H1 (cell line): ENCODE measurements around the gene LRRC45. TPM values are rescaled to one million over a fixed set of nuclear protein-coding genes. Genes with fewer than 3 reads are reported as not detected.

Experiments
- CTCF ChIA-PET: fragments of 300-600 bp; sonication (Branson Sonifier 250); formaldehyde crosslinking; loops from one replicate; lab custom pipeline; 2021; ENCODE audit not compliant: partially characterized antibody; lab: Charles Lee
- POLR2A ChIA-PET: fragments of 300-600 bp; sonication (Branson Sonifier 250); formaldehyde crosslinking; loops from one replicate; lab custom pipeline; 2021; ENCODE audit warnings: inconsistent platforms; ENCODE audit not compliant: partially characterized antibody; lab: Charles Lee
- DNase-seq, 2 experiments: peaks; one replicate each; pipeline versions ENCODE4 v3.0.0 to v3.0.0-alpha.2; 2010 to 2022; ENCODE audit warnings: low spot score in 2 of 2, low read depth in 1 of 2, mixed read lengths in 1 of 2
- FAIRE-seq: peaks from 2 replicates; lab custom pipeline; 2011; peaks lifted over from hg19 to GRCh38; lab: Jason Lieb, UNC
- H2AFZ ChIP-seq: 2 replicates; pipeline ENCODE4 v1.8.1; 2012; ENCODE audit warnings: low read length, inconsistent platforms
- H2AK5ac ChIP-seq: 2 replicates; pipeline ENCODE4 v1.6.1; 2013; ENCODE audit warnings: low read depth, low read length
- H2BK120ac ChIP-seq: replicated peaks from 2 replicates; pipeline ENCODE3; 2013; ENCODE audit warnings: low read depth, low read length, inconsistent platforms
- H2BK12ac ChIP-seq: 2 replicates; pipeline ENCODE4 v1.6.1; 2013; ENCODE audit warnings: low read depth, low read length
- H2BK15ac ChIP-seq: 2 replicates; pipeline ENCODE4 v1.6.1; 2013; ENCODE audit warnings: low read length
- H2BK20ac ChIP-seq: 2 replicates; pipeline ENCODE4 v1.6.1; 2013; ENCODE audit warnings: low read length
- H2BK5ac ChIP-seq: 2 replicates; pipeline ENCODE4 v1.6.1; 2013; ENCODE audit warnings: low read depth, low read length
- H3K14ac ChIP-seq: 2 replicates; pipeline ENCODE4 v1.6.1; 2013; ENCODE audit warnings: inconsistent platforms; ENCODE audit not compliant: insufficient read length
- H3K18ac ChIP-seq: 2 replicates; pipeline ENCODE4 v1.6.1; 2013; ENCODE audit warnings: low read length; ENCODE audit errors: extremely low read depth
- H3K23ac ChIP-seq: 2 replicates; pipeline ENCODE4 v1.6.1; 2013; ENCODE audit warnings: inconsistent platforms; ENCODE audit not compliant: insufficient read length
- H3K23me2 ChIP-seq: 2 replicates; pipeline ENCODE4 v1.6.1; 2013; ENCODE audit warnings: low read depth, low read length
- H3K27ac ChIP-seq: 2 replicates; pipeline ENCODE4 v1.6.1; 2011; ENCODE audit warnings: low read depth, low read length, inconsistent platforms
- H3K27me3 ChIP-seq, 4 experiments: replicated peaks in 1 of 4; 1 replicate in 1 of 4; 2 replicates in 3 of 4; pipeline versions ENCODE4 v1.6.1 to v1.8.1; 2011 to 2013; ENCODE audit warnings: low read length in 3 of 4, mild to moderate bottlenecking in 3 of 4, inconsistent platforms in 2 of 4, mixed read lengths in 2 of 4, moderate library complexity in 1 of 4; ENCODE audit not compliant: control insufficient read depth in 3 of 4, insufficient read depth in 3 of 4; ENCODE audit errors: extremely low read depth in 1 of 4
- H3K36me3 ChIP-seq, 4 experiments: 2 replicates each; pipeline versions ENCODE4 v1.6.1 to v1.8.1; 2011 to 2013; ENCODE audit warnings: mild to moderate bottlenecking in 4 of 4, low read length in 3 of 4, moderate library complexity in 2 of 4, control low read depth in 1 of 4, inconsistent platforms in 1 of 4; ENCODE audit not compliant: insufficient read depth in 4 of 4, control insufficient read depth in 2 of 4
- H3K4ac ChIP-seq: replicated peaks from 2 replicates; pipeline ENCODE3; 2013; ENCODE audit warnings: low read length, low read depth, mixed read lengths, inconsistent platforms; ENCODE audit not compliant: insufficient read length
- H3K4me1 ChIP-seq, 4 experiments: replicated peaks in 1 of 4; 1 replicate in 1 of 4; 2 replicates in 3 of 4; pipeline versions ENCODE4 v1.6.1 to v1.8.1; 2011 to 2013; ENCODE audit warnings: low read length in 3 of 4, inconsistent platforms in 2 of 4, mixed read lengths in 1 of 4; ENCODE audit not compliant: insufficient read depth in 4 of 4, control insufficient read depth in 3 of 4
- H3K4me2 ChIP-seq, 2 experiments: 2 replicates each; pipeline versions ENCODE4 v1.6.1 to v1.8.1; 2011 to 2013; ENCODE audit warnings: low read depth in 2 of 2, low read length in 2 of 2, control low read depth in 1 of 2, inconsistent platforms in 1 of 2, mild to moderate bottlenecking in 1 of 2; ENCODE audit not compliant: insufficient read depth in 1 of 2
- H3K4me3 ChIP-seq, 4 experiments: fragments of 200-600, 300-600 bp in 1 of 4; sonication (generic), shearing (Covaris generic), sonication (Bioruptor Twin) in 1 of 4; 2 replicates each; pipeline versions ENCODE4 v1.5.1 to v1.8.1; 2011 to 2016; ENCODE audit warnings: low read length in 4 of 4, low read depth in 3 of 4, control low read depth in 2 of 4, inconsistent platforms in 2 of 4, mild to moderate bottlenecking in 2 of 4, mixed read lengths in 1 of 4, moderate library complexity in 1 of 4; ENCODE audit not compliant: insufficient read depth in 2 of 4; ENCODE audit errors: extremely low read depth in 1 of 4
- H3K56ac ChIP-seq: replicated peaks from 2 replicates; pipeline ENCODE3; 2013; ENCODE audit warnings: low read depth, mild to moderate bottlenecking, mixed read lengths, low read length, inconsistent platforms; ENCODE audit not compliant: insufficient read length
- H3K79me1 ChIP-seq: 2 replicates; pipeline ENCODE4 v1.6.1; 2013; ENCODE audit warnings: low read depth, low read length, control low read depth
- H3K79me2 ChIP-seq, 2 experiments: 2 replicates each; pipeline versions ENCODE4 v1.6.1 to v1.8.1; 2012 to 2013; ENCODE audit warnings: low read length in 2 of 2, mild to moderate bottlenecking in 2 of 2, inconsistent platforms in 1 of 2; ENCODE audit not compliant: insufficient read depth in 2 of 2, control insufficient read depth in 1 of 2
- H3K9ac ChIP-seq, 4 experiments: replicated peaks in 1 of 4; 1 replicate in 1 of 4; 2 replicates in 3 of 4; pipeline versions ENCODE4 v1.6.1 to v1.8.1; 2011 to 2013; ENCODE audit warnings: low read depth in 3 of 4, low read length in 3 of 4, control low read depth in 2 of 4, mild to moderate bottlenecking in 2 of 4, moderate library complexity in 2 of 4, inconsistent platforms in 1 of 4; ENCODE audit errors: extremely low read depth in 1 of 4
- H3K9me3 ChIP-seq, 2 experiments: 2 replicates each; pipeline versions ENCODE4 v1.6.1 to v1.8.1; 2012 to 2013; ENCODE audit warnings: mild to moderate bottlenecking in 2 of 2, moderate library complexity in 2 of 2, control low read depth in 1 of 2, inconsistent platforms in 1 of 2, low read depth in 1 of 2, low read length in 1 of 2, mixed read lengths in 1 of 2; ENCODE audit not compliant: insufficient read depth in 2 of 2
- H4K20me1 ChIP-seq, 2 experiments: replicated peaks in 1 of 2; 2 replicates each; pipeline versions ENCODE3 to v1.8.1; 2011 to 2013; ENCODE audit warnings: inconsistent platforms in 2 of 2, low read length in 2 of 2, mild to moderate bottlenecking in 1 of 2; ENCODE audit not compliant: insufficient read depth in 2 of 2, control insufficient read depth in 1 of 2
- H4K5ac ChIP-seq: 2 replicates; pipeline ENCODE4 v1.6.1; 2013; ENCODE audit warnings: low read length, low read depth, mixed read lengths, inconsistent platforms; ENCODE audit not compliant: insufficient read length
- H4K8ac ChIP-seq: 2 replicates; pipeline ENCODE4 v1.8.0; 2013; ENCODE audit warnings: mild to moderate bottlenecking, moderate library complexity, low read length, inconsistent platforms; ENCODE audit not compliant: insufficient read depth; ENCODE audit errors: extremely low read depth
- H4K91ac ChIP-seq: replicated peaks from 2 replicates; pipeline ENCODE3; 2013; ENCODE audit warnings: low read length, mixed read lengths, inconsistent platforms; ENCODE audit not compliant: insufficient read length
- SAP30 ChIP-seq: fragments of 300-600 bp; sonication (generic); IDR thresholded peaks from 2 replicates; pipeline ENCODE4 v1.7.1; 2012; ENCODE audit warnings: low read length, moderate library complexity, mild to moderate bottlenecking, inconsistent platforms; ENCODE audit not compliant: insufficient read depth, insufficient replicate concordance
- WGBS, 2 experiments: shearing (Covaris generic) in 1 of 2; methylation state at CpG; one replicate each; pipeline versions ENCODE4 v1.1.6 to v1.1.7; 2013 to 2015; ENCODE audit warnings: low lambda C conversion rate in 2 of 2, mixed read lengths in 2 of 2, inconsistent platforms in 1 of 2, low coverage in 1 of 2, missing lambda C conversion rate in 1 of 2; ENCODE audit not compliant: insufficient replicate concordance in 2 of 2, insufficient coverage in 1 of 2, insufficient read length in 1 of 2; ENCODE audit errors: extremely low coverage in 1 of 2, missing lambda C conversion rate in 1 of 2; 5-methylcytosine and 5-hydroxymethylcytosine counted together
- polyA plus RNA-seq, 7 experiments: library from polyadenylated mRNA; depleted of rRNA in 3 of 7; stranded (reverse) in 5 of 7; unstranded in 2 of 7; fragments of >200 nt in 5 of 7; fragments of 200-250 nt in 2 of 7; gene quantifications; 1 replicate in 5 of 7; 2 replicates in 1 of 7; 4 replicates in 1 of 7; pipeline versions ENCODE4 v1.2.1 to v1.2.3, GENCODE V29; 2011 to 2013; ENCODE audit warnings: missing spikeins in 2 of 7, mixed read lengths in 2 of 7
- total RNA-seq: library from RNA; stranded (reverse); fragmentation: NEBNext Ultra II Directional; extraction: Animal tissue kit (Norgen Biotek cat#: 25700); gene quantifications from 2 replicates; pipeline ENCODE4 v1.2.1, GENCODE V29; 2021
- TF ChIP-seq, protein P1 (sequence below), 3 experiments: IDR thresholded peaks; 1 replicate in 2 of 3; 2 replicates in 1 of 3; pipeline versions ENCODE4 v1.5.1 to v1.6.1; 2011; ENCODE audit warnings: low read length in 3 of 3, mild to moderate bottlenecking in 3 of 3, inconsistent platforms in 2 of 3, low read depth in 1 of 3, moderate library complexity in 1 of 3; ENCODE audit not compliant: insufficient read depth in 1 of 3; ENCODE audit errors: control extremely low read depth in 1 of 3

Gene LRRC45
- total and polyA plus RNA-seq, 2 of the 8 experiments (the other 6 are each of a cell fraction or from before 2014, with no cell fraction given) = 11.5 to 29.0 TPM

DNA sequence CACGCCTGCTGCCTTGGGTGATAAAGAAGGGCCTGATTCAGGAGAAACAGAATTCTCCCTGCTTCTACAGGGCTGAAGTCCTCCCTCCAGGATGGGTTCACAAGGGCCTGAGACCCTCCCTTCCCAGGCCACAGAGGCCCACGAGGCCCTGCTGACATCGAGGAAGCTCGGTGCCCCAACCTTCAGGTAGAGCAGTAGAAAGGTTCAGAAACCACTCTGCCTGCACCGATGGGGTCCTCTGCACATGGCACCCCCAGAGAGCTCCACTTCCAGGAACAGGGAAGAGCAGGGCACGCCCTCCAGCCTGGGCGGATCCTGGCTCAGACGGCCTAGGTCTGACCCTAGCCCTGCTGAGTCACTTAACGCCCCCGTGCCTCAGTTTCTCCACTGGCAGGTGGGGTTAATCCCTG is 1.2 kb upstream of the LRRC45 start:
- Histone ChIP-seq H3K79me2 (peaks cover 0 to 12% of the 10 kb centered on the region in 2 experiments; a peak in 1 of 4 replicates), H2BK120ac (no peak overlapping the region), H4K20me1 (peaks cover 7 to 13% of the 10 kb centered on the region in 2 experiments), H3K4me1 (peaks cover 0 to 14% (median 8%) of the 10 kb centered on the region in 4 experiments; a peak in 5 of 7 replicates), H3K36me3 (no peaks in the 10 kb centered on the region), H2BK20ac (no peak overlapping the region), H3K4ac (no peak overlapping the region), H2AFZ (no peak overlapping the region), H4K91ac (peak overlapping the region; percentile 44), H2BK12ac (no peak overlapping the region), H3K79me1 (peaks cover 4% of the 10 kb centered on the region; the same call in 1 of the 2 replicates), H3K27ac (no peak overlapping the region), H3K23ac (no peak overlapping the region), H3K56ac (no peak overlapping the region), H3K9me3 (no peaks in the 10 kb centered on the region), H4K8ac (no peak overlapping the region; the same call in 1 of the 2 replicates), H3K27me3 (no peaks in the 10 kb centered on the region), H3K14ac (no peak overlapping the region), H2BK15ac (peak overlapping the region; percentile 29; the same call in 1 of the 2 replicates), H3K23me2 (peaks cover 12% of the 10 kb centered on the region), H2AK5ac (no peak overlapping the region), H3K18ac (no peak overlapping the region), H3K4me3 (peak overlapping the region; percentile 83 to 93 (median 86)), H2BK5ac (no peak overlapping the region), H4K5ac (no peak overlapping the region), H3K4me2 (peak overlapping the region; percentile 87 to 92), H3K9ac (peak overlapping the region; percentile 76 to 80 (median 80))
- WGBS, 2 experiments = 43% methylated on average over 10 of the region's 10 CpGs; no CpG with 5 or more reads in 1 of the 2 experiments
- peak; percentile 55 for TF ChIP-seq SAP30
- TF ChIP-seq, protein P1, sequence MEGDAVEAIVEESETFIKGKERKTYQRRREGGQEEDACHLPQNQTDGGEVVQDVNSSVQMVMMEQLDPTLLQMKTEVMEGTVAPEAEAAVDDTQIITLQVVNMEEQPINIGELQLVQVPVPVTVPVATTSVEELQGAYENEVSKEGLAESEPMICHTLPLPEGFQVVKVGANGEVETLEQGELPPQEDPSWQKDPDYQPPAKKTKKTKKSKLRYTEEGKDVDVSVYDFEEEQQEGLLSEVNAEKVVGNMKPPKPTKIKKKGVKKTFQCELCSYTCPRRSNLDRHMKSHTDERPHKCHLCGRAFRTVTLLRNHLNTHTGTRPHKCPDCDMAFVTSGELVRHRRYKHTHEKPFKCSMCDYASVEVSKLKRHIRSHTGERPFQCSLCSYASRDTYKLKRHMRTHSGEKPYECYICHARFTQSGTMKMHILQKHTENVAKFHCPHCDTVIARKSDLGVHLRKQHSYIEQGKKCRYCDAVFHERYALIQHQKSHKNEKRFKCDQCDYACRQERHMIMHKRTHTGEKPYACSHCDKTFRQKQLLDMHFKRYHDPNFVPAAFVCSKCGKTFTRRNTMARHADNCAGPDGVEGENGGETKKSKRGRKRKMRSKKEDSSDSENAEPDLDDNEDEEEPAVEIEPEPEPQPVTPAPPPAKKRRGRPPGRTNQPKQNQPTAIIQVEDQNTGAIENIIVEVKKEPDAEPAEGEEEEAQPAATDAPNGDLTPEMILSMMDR (IDR thresholded peaks at IDR 0.05; ENCODE audit: control extremely low read depth in 1 of 3, insufficient read depth in 1 of 3, low read depth in 1 of 3, low read length in 3 of 3) = no peak
- ChIA-PET CTCF (interaction anchor here (0.6 to 4.7 kb wide), 14 partner anchors 9 to 115 kb away, joined by 3 to 29 read pairs (median 4); partner anchors contain the start of genes MAFG and RAC3), POLR2A (interaction anchor here (0.6 to 4.3 kb wide), 13 partner anchors 9 to 135 kb away, joined by 3 to 22 read pairs (median 3); partner anchors contain the start of genes FASN and RAC3)
- no peak for DNase-seq
- FAIRE-seq = no peak
